ENCODE results near the gene SCLY. TPM values are rescaled to one million over a fixed set of nuclear protein-coding genes. Genes with fewer than 3 reads are reported as not detected.

SCLY gene
- total and polyA plus RNA-seq, 10 donors = 5.8 to 22.7 (median 14.6) TPM

GRCh38 chr2:238144262-238144661, 83.5 kb downstream of the SCLY start:
- intact Hi-C loops (cut with DNase I; ENCODE audit: low total_unique reads) = no loop called here
- Histone ChIP-seq H3K27me3 (replicated peaks in 1 of 7) (peaks cover 0 to 10% (median 0%) of the 10 kb centered on the region in 7 donors), H3K9me3 (no peaks in the 10 kb centered on the region), H3K36me3 (no peaks in the 10 kb centered on the region), H3K4me3 (no peak overlapping the region), H3K4me1 (peaks cover 0 to 18% (median 3%) of the 10 kb centered on the region in 6 donors), H3K27ac (no peak overlapping the region)
- DNase-seq = no peak
- WGBS, 5 donors = 57 to 74% (median 64%) methylated on average over 4 to 5 of the region's 5 CpGs
- TF ChIP-seq POLR2AphosphoS5 (IDR thresholded peaks at IDR 0.05) = no peak
- TF ChIP-seq, protein P1, sequence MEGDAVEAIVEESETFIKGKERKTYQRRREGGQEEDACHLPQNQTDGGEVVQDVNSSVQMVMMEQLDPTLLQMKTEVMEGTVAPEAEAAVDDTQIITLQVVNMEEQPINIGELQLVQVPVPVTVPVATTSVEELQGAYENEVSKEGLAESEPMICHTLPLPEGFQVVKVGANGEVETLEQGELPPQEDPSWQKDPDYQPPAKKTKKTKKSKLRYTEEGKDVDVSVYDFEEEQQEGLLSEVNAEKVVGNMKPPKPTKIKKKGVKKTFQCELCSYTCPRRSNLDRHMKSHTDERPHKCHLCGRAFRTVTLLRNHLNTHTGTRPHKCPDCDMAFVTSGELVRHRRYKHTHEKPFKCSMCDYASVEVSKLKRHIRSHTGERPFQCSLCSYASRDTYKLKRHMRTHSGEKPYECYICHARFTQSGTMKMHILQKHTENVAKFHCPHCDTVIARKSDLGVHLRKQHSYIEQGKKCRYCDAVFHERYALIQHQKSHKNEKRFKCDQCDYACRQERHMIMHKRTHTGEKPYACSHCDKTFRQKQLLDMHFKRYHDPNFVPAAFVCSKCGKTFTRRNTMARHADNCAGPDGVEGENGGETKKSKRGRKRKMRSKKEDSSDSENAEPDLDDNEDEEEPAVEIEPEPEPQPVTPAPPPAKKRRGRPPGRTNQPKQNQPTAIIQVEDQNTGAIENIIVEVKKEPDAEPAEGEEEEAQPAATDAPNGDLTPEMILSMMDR (IDR thresholded peaks at IDR 0.05 in 8 of 11, conservative IDR thresholded peaks at IDR 0.05 in 3 of 11) = no peak
- no peak for TF ChIP-seq POLR2A (IDR thresholded peaks at IDR 0.05)

DNA sequence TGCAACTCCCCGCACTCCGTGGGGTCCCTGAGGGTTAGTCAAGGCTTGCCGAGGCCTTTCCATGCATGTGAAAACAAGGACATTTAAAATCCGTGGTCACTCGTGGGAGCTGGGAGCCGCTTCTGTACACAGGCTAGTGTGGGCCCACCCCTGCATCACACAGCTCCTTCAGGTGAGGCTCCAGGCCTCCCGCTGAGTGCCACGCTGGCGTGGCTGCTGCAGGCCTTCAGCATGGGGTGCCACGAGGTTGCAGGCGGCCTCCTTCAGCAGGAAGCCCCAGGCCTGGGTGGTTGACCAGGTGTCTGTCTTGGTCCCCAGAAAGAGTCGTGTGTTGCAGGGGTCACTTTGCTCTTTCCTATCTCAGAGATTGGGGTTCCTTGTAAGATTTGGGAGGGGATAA, 84.2 kb downstream of the SCLY start:
- 85 to 95% (median 90%) methylated on average over 8 to 12 of the region's 12 CpGs for WGBS, 5 donors
- intact Hi-C loops (cut with DNase I; ENCODE audit: low total_unique reads) = no loop called here
- Histone ChIP-seq H3K27ac (no peak overlapping the region), H3K36me3 (no peaks in the 10 kb centered on the region), H3K9me3 (no peaks in the 10 kb centered on the region), H3K4me1 (peaks cover 0 to 10% (median 0%) of the 10 kb centered on the region in 6 donors), H3K4me3 (no peak overlapping the region), H3K27me3 (replicated peaks in 1 of 7) (peaks cover 0 to 2% (median 0%) of the 10 kb centered on the region in 7 donors)
- TF ChIP-seq POLR2A (IDR thresholded peaks at IDR 0.05) (no peak), POLR2AphosphoS5 (IDR thresholded peaks at IDR 0.05) (no peak)
- TF ChIP-seq, protein P1 (IDR thresholded peaks at IDR 0.05 in 8 of 11, conservative IDR thresholded peaks at IDR 0.05 in 3 of 11) = no peak
- no peak for DNase-seq

GRCh38 chr2:238145851-238146250, 85.0 kb downstream of the SCLY start:
- Histone ChIP-seq H3K4me3 (no peak overlapping the region), H3K4me1 (peaks cover 0 to 10% (median 0%) of the 10 kb centered on the region in 6 donors), H3K36me3 (no peaks in the 10 kb centered on the region), H3K9me3 (no peaks in the 10 kb centered on the region), H3K27ac (no peak overlapping the region), H3K27me3 (replicated peaks in 1 of 7) (no peaks in the 10 kb centered on the region)
- WGBS, 5 donors = 72 to 83% (median 78%) methylated on average over 3 to 12 of the region's 12 CpGs
- DNase-seq = no peak
- intact Hi-C loops (cut with DNase I; ENCODE audit: low total_unique reads) = no loop called here
- TF ChIP-seq POLR2A (IDR thresholded peaks at IDR 0.05) (no peak), POLR2AphosphoS5 (IDR thresholded peaks at IDR 0.05) (no peak)
- TF ChIP-seq, protein P1 (IDR thresholded peaks at IDR 0.05 in 8 of 11, conservative IDR thresholded peaks at IDR 0.05 in 3 of 11) = no peak

DNA sequence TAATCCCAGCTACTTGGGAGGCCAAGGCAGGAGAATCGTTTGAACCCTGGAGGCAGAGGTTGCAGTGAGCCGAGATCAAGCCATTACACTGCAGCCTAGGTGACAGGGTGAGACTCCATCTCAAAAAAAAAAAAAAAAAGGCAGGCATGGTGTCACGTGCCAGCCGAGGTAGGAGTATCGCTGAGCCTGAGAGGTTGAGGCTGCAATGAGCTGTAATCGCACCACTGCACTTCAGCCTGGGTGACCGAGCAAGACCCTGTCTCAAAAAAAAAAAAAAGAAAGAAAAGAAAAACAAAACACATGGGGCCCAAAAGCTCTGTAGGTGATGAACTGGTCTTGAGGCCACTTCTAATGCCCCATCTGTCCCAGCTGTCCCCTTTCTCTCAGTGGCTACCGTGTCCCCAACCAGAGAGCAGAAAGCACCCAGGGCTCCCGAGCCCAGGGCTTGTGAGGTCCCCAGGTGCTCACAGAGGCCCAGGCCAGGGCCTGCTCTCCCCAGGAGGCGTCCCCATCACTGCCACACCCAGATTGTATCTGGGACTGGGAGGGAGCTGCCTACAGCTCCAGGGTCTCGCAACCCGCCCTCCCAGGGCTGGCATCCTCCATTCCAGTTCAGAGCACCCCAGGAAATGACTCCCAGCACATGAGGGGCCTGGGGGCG, 86.2 kb downstream of the SCLY start:
- no peak for TF ChIP-seq POLR2AphosphoS5 (IDR thresholded peaks at IDR 0.05)
- Histone ChIP-seq H3K27me3 (replicated peaks in 1 of 7) (no peaks in the 10 kb centered on the region), H3K4me3 (no peak overlapping the region), H3K27ac (no peak overlapping the region), H3K9me3 (no peaks in the 10 kb centered on the region), H3K36me3 (no peaks in the 10 kb centered on the region), H3K4me1 (peaks cover 0 to 10% (median 0%) of the 10 kb centered on the region in 6 donors)
- intact Hi-C loops (cut with DNase I; ENCODE audit: low total_unique reads) = no loop called here
- WGBS, 5 donors = 80 to 88% (median 85%) methylated on average over 10 to 13 of the region's 13 CpGs
- DNase-seq = no peak

Data from spleen (tissue), 11 donors.